ENCODE measurements around the gene CERS6.

CERS6 gene

GRCh38 chr2:168732506-168732905 is 276.4 kb downstream of the CERS6 start:
- no peak for ATAC-seq
- Mint-ChIP-seq H3K27ac (no peak overlapping the region), H3K36me3 (no peaks in the 10 kb centered on the region)

DNA sequence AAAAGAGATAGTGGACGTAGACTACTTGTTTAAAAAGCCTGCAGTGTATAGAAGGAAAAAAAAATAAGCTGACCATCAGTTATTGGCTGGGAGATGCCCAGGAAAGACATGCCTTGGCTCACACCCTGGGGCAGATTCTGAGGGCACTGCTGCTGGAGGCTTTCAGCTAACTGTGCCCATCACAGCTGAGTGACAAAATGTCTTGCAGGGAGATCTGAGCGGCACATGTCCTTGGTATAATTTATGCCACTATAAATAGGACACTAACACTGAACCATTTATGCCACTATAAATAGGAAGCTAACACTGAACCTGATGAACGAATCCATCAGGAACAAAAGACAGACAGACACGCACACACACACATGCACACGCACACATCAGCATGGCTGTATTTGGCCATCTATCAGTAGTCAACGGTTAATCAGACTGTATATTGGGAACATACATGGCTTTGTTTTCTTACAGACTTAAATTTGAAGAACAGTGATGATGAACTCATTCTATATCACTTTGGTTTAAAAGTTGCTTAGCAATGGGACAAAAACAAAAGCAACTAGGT is 278.2 kb downstream of the CERS6 start:
- Mint-ChIP-seq H3K27ac (no peak overlapping the region), H3K4me1 (peaks cover 14% of the 10 kb centered on the region), H3K36me3 (no peaks in the 10 kb centered on the region), H3K9me3 (no peaks in the 10 kb centered on the region), H3K4me3 (no peak overlapping the region)
- ATAC-seq (no peak), DNase-seq (ENCODE audit: low spot score in 2 of 2) (no peak)

More at GRCh38 chr2:168732506-168732905, 276.4 kb downstream of the CERS6 start:
- Mint-ChIP-seq H3K4me1 (peaks cover 8% of the 10 kb centered on the region), H3K9me3 (no peaks in the 10 kb centered on the region), H3K4me3 (no peak overlapping the region)
- no peak for DNase-seq (ENCODE audit: low spot score in 2 of 2)

- Mint-ChIP-seq H3K27ac (no peak overlapping the region), H3K4me1 (peaks cover 15% of the 10 kb centered on the region), H3K9me3 (no peaks in the 10 kb centered on the region), H3K4me3 (no peak overlapping the region), H3K36me3 (no peaks in the 10 kb centered on the region)
- DNase-seq (ENCODE audit: low spot score in 2 of 2), result no peak
- no peak for ATAC-seq
Measured at GRCh38 chr2:168736649-168737445, 280.8 kb downstream of the CERS6 start.

DNA sequence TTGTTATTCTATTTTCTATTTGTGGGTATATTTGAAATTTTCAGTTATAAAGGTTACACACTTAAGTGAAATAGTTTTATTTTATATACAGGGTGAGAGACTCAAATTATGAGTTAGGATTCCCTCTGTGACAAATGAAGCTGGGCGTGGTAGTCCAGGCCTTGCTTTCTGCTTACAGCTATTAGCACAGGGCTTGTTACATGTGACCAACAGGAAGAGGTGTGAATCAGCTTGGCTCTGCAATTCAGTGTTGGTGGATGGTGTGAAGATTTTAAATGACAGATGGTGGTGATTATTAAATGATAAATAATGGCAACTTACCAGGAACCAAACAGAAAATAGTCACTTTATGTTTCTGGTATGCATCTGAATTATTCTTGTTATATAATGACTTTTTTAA is 282.0 kb downstream of the CERS6 start:
- Mint-ChIP-seq H3K4me1 (peaks cover 15% of the 10 kb centered on the region), H3K36me3 (no peaks in the 10 kb centered on the region), H3K9me3 (no peaks in the 10 kb centered on the region), H3K27ac (no peak overlapping the region), H3K4me3 (no peak overlapping the region)
- no peak for DNase-seq (ENCODE audit: low spot score in 2 of 2)
- peak; percentile 79 for ATAC-seq

DNA sequence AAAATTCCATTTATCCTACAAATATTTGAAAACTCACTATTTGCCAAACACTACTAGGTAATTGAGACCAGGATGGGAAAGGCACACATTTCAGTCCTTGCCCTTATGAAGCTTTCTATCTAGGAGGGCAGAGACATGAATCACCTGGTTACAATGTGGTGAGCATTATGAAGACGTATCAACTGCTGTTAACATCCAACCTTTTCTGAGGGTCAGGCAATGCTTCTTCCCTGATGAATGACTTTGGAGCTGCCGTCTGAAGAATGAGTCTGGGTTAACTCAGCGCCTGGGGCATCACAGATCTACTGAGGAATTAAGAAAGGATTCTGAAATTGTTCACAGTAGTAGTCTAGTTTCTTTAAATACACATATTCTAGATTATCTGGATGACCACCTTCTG is 284.3 kb downstream of the CERS6 start:
- Mint-ChIP-seq H3K4me3 (no peak overlapping the region), H3K36me3 (no peaks in the 10 kb centered on the region), H3K9me3 (no peaks in the 10 kb centered on the region), H3K27ac (no peak overlapping the region), H3K4me1 (peaks cover 15% of the 10 kb centered on the region)
- DNase-seq (ENCODE audit: low spot score in 2 of 2), result no peak
- ATAC-seq, result no peak

- Mint-ChIP-seq H3K4me3 (no peak overlapping the region), H3K4me1 (peaks cover 15% of the 10 kb centered on the region), H3K27ac (no peak overlapping the region), H3K36me3 (no peaks in the 10 kb centered on the region), H3K9me3 (no peaks in the 10 kb centered on the region)
- DNase-seq (ENCODE audit: low spot score in 2 of 2), result no peak
- no peak for ATAC-seq
Measured at GRCh38 chr2:168740788-168741187, 284.7 kb downstream of the CERS6 start.

GRCh38 chr2:168742258-168742932 is 286.3 kb downstream of the CERS6 start:
- no peak overlapping the region for H3K4me3 Mint-ChIP-seq
- no peak overlapping the region for H3K27ac Mint-ChIP-seq
- H3K4me1 Mint-ChIP-seq, result peaks cover 13% of the 10 kb centered on the region
- no peaks in the 10 kb centered on the region for H3K36me3 Mint-ChIP-seq
- no peak for ATAC-seq
- no peaks in the 10 kb centered on the region for H3K9me3 Mint-ChIP-seq
- DNase-seq (ENCODE audit: low spot score in 2 of 2), result no peak

- H3K36me3 Mint-ChIP-seq, result no peaks in the 10 kb centered on the region
- no peak for ATAC-seq
Measured at GRCh38 chr2:168744844-168745243, 288.8 kb downstream of the CERS6 start.

DNA sequence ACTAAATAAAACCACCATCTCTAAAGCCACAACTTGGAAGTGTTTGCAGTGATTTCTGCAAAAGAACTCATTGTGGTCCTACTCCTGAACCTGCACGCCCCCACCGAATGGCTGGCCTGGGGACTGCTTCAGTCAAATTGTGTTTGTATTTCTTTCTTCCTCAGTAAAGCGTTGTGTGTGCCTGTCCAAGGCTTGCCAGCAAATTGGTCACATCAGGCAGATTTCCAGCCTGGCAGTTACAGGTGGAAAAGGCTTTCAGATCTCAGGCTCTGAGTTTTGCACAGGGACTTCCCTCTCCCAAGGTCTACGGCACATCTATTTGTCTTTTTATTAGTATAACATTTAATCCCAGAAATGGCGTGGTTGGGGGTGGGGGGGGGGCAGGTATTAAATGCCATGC is 292.4 kb downstream of the CERS6 start:
- Mint-ChIP-seq H3K9me3 (no peaks in the 10 kb centered on the region), H3K27ac (no peak overlapping the region), H3K4me1 (peaks cover 43% of the 10 kb centered on the region), H3K36me3 (no peaks in the 10 kb centered on the region), H3K4me3 (no peak overlapping the region)
- no peak for DNase-seq (ENCODE audit: low spot score in 2 of 2)
- ATAC-seq, result no peak

More at GRCh38 chr2:168744844-168745243, 288.8 kb downstream of the CERS6 start:
- DNase-seq (ENCODE audit: low spot score in 2 of 2), result no peak
- peaks cover 22% of the 10 kb centered on the region for H3K4me1 Mint-ChIP-seq
- H3K9me3 Mint-ChIP-seq, result no peaks in the 10 kb centered on the region
- no peak overlapping the region for H3K27ac Mint-ChIP-seq
- no peak overlapping the region for H3K4me3 Mint-ChIP-seq

DNA sequence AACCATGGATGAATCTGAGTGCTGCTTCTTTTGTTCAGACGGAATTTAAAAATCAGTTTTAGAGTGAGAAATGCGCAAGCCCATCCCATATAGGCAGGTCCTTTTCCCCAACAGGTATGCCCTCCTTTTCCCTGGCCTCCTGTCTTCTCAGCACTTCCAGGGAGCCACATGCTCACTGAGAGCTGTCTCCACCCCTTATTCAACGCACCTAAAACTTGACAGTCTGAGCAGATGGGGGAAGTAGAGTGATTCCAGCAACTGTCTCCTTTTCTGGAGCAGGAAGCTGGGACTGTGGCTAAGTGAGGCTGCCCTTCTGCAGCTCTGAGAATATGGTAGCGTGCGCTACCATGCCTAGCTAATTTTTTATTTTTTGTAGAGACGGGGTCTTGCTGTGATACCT is 293.2 kb downstream of the CERS6 start:
- Mint-ChIP-seq H3K4me3 (no peak overlapping the region), H3K27ac (no peak overlapping the region), H3K4me1 (peaks cover 50% of the 10 kb centered on the region), H3K9me3 (no peaks in the 10 kb centered on the region), H3K36me3 (no peaks in the 10 kb centered on the region)
- no peak for ATAC-seq
- no peak for DNase-seq (ENCODE audit: low spot score in 2 of 2)

GRCh38 chr2:168751104-168751740 is 295.1 kb downstream of the CERS6 start:
- H3K27ac Mint-ChIP-seq, result peak overlapping the region; percentile 36
- no peaks in the 10 kb centered on the region for H3K9me3 Mint-ChIP-seq
- DNase-seq (ENCODE audit: low spot score in 2 of 2) (peak in 1 of 2 donors; percentile 6), ATAC-seq (peak; percentile 99)
- H3K4me3 Mint-ChIP-seq, result no peak overlapping the region
- no peaks in the 10 kb centered on the region for H3K36me3 Mint-ChIP-seq
- H3K4me1 Mint-ChIP-seq, result peaks cover 52% of the 10 kb centered on the region

DNA sequence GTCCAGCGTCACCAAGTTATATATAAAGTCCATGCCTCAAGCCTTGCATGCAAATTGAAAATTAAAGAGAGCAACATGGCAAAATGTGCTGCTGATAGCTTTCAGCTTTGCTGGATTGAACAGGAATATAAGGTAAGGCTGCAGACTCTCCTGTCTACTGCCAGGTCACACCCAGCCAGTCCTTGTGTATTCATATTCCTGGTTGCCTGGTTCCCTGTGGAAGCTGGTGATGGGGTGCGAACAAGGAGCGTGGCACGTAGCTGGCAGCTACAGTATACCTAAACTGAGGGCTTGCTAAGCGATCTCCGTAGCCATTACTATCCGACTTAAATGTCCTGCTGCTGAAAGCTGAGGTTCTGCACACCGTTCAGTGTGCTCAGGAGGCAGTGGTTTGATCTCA is 296.3 kb downstream of the CERS6 start:
- Mint-ChIP-seq H3K4me3 (no peak overlapping the region), H3K4me1 (peaks cover 63% of the 10 kb centered on the region), H3K27ac (peak overlapping the region; percentile 36), H3K9me3 (no peaks in the 10 kb centered on the region), H3K36me3 (no peaks in the 10 kb centered on the region)
- DNase-seq (ENCODE audit: low spot score in 2 of 2), result no peak
- no peak for ATAC-seq

DNA sequence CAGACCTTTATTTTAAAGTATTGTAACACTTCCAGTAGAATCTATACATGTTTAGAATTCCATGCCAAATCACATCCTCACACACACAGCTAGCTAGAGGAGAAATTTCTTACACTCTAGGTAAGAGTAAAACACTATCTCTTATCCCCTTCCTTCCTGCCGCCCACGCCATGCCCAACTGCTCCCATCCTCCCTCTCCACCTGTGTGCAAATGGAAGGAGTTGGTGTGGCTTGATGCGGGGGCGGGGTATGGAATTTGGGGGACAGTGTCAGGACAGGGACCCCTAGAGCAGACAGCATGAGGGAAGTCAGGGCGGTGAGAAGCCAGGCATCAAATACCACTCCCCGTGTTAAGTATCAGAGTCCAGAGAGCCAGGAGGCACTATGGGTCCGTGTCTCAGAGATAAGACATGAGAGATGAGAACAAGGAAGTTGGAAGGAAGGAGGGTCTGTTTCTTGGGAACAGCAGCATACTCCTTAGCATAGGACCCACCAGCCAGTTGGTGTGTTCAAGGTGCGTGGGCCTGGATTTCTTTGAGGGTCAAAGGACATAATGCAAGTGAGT is 297.8 kb downstream of the CERS6 start:
- H3K4me3 Mint-ChIP-seq, result no peak overlapping the region
- no peak for ATAC-seq
- no peak overlapping the region for H3K27ac Mint-ChIP-seq
- H3K9me3 Mint-ChIP-seq, result no peaks in the 10 kb centered on the region
- H3K4me1 Mint-ChIP-seq, result peaks cover 70% of the 10 kb centered on the region
- no peaks in the 10 kb centered on the region for H3K36me3 Mint-ChIP-seq
- no peak for DNase-seq (ENCODE audit: low spot score in 2 of 2)

GRCh38 chr2:168757223-168757622 is 301.2 kb downstream of the CERS6 start:
- Mint-ChIP-seq H3K36me3 (no peaks in the 10 kb centered on the region), H3K4me3 (no peak overlapping the region), H3K27ac (peak overlapping the region; percentile 3), H3K9me3 (no peaks in the 10 kb centered on the region), H3K4me1 (peaks cover 45% of the 10 kb centered on the region)
- DNase-seq (ENCODE audit: low spot score in 2 of 2) (no peak), ATAC-seq (no peak)

Measured in stimulated activated effector memory CD8-positive, alpha-beta T cell treated with anti-CD3 and anti-CD28 coated beads, Interleukin-12 subunit alpha, Interleukin-12 subunit beta, amount 100 ng/mL, for 72 hours (primary cell).